Chondrocyte (in vitro differentiated cells): Measurements from ENCODE around the gene SOX9. TPM values are rescaled to one million over a fixed set of nuclear protein-coding genes. Genes with fewer than 3 reads are reported as not detected.

ENCODE experiments used
- DNase-seq: peaks from one replicate; pipeline ENCODE4 v3.0.0; 2021; ENCODE audit warnings: mixed read lengths, low spot score
- H3K27ac Mint-ChIP-seq: one replicate; pipeline ENCODE4 v1.8.0; 2021; ENCODE audit warnings: mild to moderate bottlenecking, moderate library complexity, mixed read lengths; ENCODE audit not compliant: unreplicated experiment
- H3K27me3 Mint-ChIP-seq: 2 replicates; pipeline ENCODE4 v1.8.0; 2021; ENCODE audit warnings: low read depth, mixed read lengths
- H3K36me3 Mint-ChIP-seq: 2 replicates; pipeline ENCODE4 v1.8.0; 2021; ENCODE audit warnings: low read depth, mixed read lengths
- H3K4me1 Mint-ChIP-seq: 2 replicates; pipeline ENCODE4 v1.8.0; 2021; ENCODE audit warnings: low read depth, mild to moderate bottlenecking, mixed read lengths
- H3K4me3 Mint-ChIP-seq: one replicate; pipeline ENCODE4 v1.8.0; 2021; ENCODE audit warnings: mild to moderate bottlenecking, moderate library complexity, mixed read lengths; ENCODE audit not compliant: unreplicated experiment
- H3K9me3 Mint-ChIP-seq: 2 replicates; pipeline ENCODE4 v1.8.0; 2021; ENCODE audit warnings: low read depth, mixed read lengths
- total RNA-seq: library from RNA; stranded (reverse); gene quantifications from 3 replicates; pipeline ENCODE4 v1.2.1, GENCODE V29; 2021
- TF ChIP-seq, protein P1 (sequence below): fragments of 200-600 bp; sonication (generic); IDR thresholded peaks from 2 replicates; pipeline ENCODE4 v1.5.0; 2021; ENCODE audit warnings: antibody characterized with exemption, mild to moderate bottlenecking, moderate library complexity

Gene SOX9
- total RNA-seq, 1 donor from 2014 or later, result 9.5 TPM

DNA sequence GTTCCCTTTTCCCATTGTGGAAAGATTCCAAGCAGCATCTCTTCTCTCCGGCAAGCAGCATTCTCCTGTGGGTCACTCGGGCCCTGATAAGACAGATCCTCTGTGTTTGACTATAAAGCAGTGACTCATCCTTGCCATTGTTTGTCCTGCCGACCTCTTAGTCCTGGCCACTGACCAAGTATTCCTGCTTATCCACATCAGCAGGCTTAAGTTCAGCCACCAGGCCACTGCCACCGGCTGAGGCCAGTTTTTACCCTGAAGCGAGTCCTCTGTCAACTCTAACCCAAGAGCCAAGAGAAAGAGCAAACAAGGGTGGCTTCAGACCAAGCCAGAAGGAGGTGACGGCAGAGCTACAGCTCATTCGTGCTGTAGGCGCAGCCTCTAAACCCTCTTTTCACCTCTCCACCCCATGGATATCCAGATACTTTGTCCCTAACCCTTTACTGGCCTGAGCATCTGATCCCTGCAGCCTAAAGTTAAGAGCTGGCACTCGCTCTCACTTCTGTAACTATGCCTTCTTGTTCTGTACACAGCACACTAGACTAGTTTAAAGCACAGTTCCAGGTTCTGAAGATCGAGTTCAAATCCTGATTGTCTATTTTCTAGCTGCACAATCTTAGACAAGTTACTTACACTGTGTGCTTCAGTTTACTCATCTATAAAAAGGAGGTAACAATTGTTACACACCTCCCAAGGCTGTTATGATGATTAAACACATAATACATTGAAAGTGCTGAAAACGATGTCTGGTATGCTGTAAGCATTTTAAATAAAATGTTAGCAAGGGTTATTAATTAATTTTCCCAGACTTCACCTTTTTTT, 31.0 kb downstream of the SOX9 start:
- Mint-ChIP-seq H3K9me3 (no peaks in the 10 kb centered on the region), H3K36me3 (no peaks in the 10 kb centered on the region)
- no peak for DNase-seq

DNA sequence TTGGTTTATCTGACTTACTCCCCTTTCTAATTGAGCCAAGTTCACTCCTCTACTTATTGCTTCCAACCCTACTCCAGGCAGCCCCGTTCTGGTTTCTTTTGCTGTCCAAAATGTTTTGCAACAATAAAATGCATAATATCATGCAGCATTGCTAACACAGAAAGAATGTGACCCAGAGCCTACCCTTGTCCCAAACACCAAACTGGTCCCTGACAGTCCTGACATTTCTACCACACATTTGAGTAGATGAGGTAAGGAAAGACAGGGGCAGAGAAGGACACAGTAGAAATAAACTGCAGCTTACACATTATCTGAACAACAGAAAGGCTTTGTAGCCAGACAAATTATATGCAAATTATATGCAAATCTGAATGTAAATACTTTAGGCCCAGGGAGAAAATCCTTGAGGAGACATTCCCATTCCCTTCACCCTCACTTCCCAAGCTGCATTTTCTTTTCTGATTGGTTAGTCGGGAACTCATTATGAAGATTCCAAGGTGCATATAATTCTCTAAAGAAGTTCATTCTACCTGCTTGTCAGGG, 31.6 kb downstream of the SOX9 start:
- no peak for DNase-seq
- H3K36me3 Mint-ChIP-seq, result no peaks in the 10 kb centered on the region
- H3K27ac Mint-ChIP-seq, result no peak overlapping the region
- H3K27me3 Mint-ChIP-seq, result peaks cover 9% of the 10 kb centered on the region
- no peak overlapping the region for H3K4me3 Mint-ChIP-seq
- H3K4me1 Mint-ChIP-seq, result peaks cover 10% of the 10 kb centered on the region
- TF ChIP-seq, protein P1, sequence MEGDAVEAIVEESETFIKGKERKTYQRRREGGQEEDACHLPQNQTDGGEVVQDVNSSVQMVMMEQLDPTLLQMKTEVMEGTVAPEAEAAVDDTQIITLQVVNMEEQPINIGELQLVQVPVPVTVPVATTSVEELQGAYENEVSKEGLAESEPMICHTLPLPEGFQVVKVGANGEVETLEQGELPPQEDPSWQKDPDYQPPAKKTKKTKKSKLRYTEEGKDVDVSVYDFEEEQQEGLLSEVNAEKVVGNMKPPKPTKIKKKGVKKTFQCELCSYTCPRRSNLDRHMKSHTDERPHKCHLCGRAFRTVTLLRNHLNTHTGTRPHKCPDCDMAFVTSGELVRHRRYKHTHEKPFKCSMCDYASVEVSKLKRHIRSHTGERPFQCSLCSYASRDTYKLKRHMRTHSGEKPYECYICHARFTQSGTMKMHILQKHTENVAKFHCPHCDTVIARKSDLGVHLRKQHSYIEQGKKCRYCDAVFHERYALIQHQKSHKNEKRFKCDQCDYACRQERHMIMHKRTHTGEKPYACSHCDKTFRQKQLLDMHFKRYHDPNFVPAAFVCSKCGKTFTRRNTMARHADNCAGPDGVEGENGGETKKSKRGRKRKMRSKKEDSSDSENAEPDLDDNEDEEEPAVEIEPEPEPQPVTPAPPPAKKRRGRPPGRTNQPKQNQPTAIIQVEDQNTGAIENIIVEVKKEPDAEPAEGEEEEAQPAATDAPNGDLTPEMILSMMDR, result no peak
- H3K9me3 Mint-ChIP-seq, result no peaks in the 10 kb centered on the region

More for the DNA sequence above, 31.0 kb downstream of the SOX9 start:
- Mint-ChIP-seq H3K27me3 (peaks cover 9% of the 10 kb centered on the region), H3K4me3 (no peak overlapping the region), H3K27ac (no peak overlapping the region), H3K4me1 (peaks cover 10% of the 10 kb centered on the region)
- TF ChIP-seq, protein P1, result no peak

DNA sequence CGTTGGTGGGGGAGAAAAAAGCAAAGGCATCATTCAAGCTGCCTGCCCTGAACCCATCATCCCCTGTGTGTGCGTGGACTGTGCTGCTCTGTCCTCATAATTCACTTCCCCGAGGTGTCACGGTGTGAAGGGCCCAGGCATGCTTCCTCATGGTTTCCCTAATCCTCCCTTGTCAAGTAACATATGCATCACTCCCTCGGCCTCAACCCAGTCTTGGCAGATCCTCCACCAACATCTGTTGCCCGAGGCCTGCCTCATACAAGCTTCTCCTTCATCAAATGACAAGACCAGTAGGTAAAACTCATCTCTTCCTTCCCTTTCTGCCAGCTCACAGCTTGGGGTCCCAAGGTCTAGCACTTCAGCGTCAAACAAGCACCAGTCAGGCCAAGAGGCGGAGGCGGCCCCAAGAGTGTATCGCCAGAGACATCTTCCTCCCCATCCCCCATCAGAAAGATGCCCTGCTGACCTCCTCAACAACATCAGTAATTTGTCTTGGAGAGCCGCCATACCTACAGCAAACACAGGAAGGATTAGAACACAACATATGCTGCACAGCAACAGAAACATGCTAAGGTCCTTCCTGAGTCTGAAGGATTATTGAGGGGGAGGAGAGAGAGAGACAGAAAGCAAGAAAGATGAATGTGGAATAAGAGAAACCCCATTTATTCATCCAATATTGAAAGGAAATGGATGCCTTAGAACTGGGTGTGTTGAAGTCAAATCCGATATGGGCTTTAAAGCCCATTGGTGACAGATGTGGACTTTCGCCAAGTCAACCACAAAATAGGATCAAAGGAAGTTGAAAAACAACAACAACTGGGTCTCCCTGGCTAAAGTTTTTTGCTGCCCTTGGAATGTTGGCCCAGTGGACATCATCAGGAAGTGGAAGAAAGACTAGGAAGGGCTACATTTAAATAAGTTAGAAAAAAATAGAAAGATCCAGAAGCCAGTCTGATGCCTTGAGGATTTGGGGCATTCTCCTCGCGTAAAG, 38.4 kb downstream of the SOX9 start:
- DNase-seq, result no peak
- Mint-ChIP-seq H3K9me3 (peaks cover 2% of the 10 kb centered on the region), H3K27ac (no peak overlapping the region)

DNA sequence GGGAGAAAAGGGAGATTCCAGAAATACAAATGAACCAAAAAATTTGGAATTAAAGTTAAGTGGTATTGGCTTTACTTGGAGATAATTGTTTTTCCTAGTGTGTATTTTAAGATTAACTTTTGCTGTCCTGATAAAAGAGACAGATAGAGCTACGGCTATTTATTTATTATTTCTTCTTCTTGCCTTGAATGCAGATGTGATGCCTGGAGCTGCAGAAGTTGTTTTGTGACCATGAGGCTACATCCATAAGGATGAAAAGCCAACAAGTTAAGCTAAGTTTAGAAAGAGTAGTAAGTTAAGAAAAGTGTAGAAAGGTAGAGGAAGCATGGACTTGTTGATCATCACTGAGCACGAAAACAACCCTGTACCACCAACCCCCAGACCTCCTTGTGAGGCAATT, 41.7 kb downstream of the SOX9 start:
- Mint-ChIP-seq H3K27me3 (peaks cover 3% of the 10 kb centered on the region), H3K4me3 (no peak overlapping the region), H3K27ac (no peak overlapping the region), H3K9me3 (peaks cover 2% of the 10 kb centered on the region), H3K4me1 (peaks cover 5% of the 10 kb centered on the region), H3K36me3 (no peaks in the 10 kb centered on the region)
- TF ChIP-seq, protein P1, result no peak
- DNase-seq, result no peak

More for the DNA sequence above, 38.4 kb downstream of the SOX9 start:
- Mint-ChIP-seq H3K4me1 (peaks cover 5% of the 10 kb centered on the region), H3K27me3 (no peaks in the 10 kb centered on the region), H3K36me3 (no peaks in the 10 kb centered on the region), H3K4me3 (no peak overlapping the region)
- TF ChIP-seq, protein P1, result no peak

DNA sequence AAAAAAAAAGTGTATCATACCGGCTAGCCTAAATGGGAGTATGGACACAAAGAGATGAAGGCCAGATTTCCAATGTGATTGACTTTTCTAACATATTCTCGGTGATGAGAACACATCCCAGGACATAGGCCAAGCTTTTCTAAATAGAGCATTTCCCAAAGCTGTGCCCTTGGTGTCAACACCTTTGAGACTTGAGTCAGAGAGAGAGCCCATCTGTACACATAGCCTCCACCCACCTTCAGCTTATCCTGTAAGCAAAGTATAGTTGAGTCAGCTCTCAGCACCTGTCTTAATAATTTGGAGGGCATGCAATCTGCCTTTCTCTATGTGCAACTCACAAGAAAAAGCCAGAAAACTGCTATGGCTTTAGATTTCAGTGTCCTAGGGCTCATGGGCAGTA, 42.7 kb downstream of the SOX9 start:
- Mint-ChIP-seq H3K36me3 (no peaks in the 10 kb centered on the region), H3K27ac (no peak overlapping the region), H3K9me3 (peaks cover 2% of the 10 kb centered on the region), H3K4me1 (peaks cover 5% of the 10 kb centered on the region), H3K4me3 (no peak overlapping the region), H3K27me3 (peaks cover 3% of the 10 kb centered on the region)
- DNase-seq, result no peak
- TF ChIP-seq, protein P1, result no peak
